ENCODE results near the gene NFYC.

- TF ChIP-seq POLR2AphosphoS5 (IDR thresholded peaks at IDR 0.05; ENCODE audit: low read depth) = no peak
- no peak for TF ChIP-seq EZH2 (IDR thresholded peaks at IDR 0.05; ENCODE audit: low read depth, unreplicated experiment)
- TF ChIP-seq, protein P1, sequence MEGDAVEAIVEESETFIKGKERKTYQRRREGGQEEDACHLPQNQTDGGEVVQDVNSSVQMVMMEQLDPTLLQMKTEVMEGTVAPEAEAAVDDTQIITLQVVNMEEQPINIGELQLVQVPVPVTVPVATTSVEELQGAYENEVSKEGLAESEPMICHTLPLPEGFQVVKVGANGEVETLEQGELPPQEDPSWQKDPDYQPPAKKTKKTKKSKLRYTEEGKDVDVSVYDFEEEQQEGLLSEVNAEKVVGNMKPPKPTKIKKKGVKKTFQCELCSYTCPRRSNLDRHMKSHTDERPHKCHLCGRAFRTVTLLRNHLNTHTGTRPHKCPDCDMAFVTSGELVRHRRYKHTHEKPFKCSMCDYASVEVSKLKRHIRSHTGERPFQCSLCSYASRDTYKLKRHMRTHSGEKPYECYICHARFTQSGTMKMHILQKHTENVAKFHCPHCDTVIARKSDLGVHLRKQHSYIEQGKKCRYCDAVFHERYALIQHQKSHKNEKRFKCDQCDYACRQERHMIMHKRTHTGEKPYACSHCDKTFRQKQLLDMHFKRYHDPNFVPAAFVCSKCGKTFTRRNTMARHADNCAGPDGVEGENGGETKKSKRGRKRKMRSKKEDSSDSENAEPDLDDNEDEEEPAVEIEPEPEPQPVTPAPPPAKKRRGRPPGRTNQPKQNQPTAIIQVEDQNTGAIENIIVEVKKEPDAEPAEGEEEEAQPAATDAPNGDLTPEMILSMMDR (conservative IDR thresholded peaks at IDR 0.05; ENCODE audit: low read depth in 2 of 2) = no peak
- TF ChIP-seq JUNB (IDR thresholded peaks at IDR 0.05; ENCODE audit: unreplicated experiment) = no peak
- TF ChIP-seq CREB1 (CRISPR knock-in tag; IDR thresholded peaks at IDR 0.05; ENCODE audit: low read depth) = no peak
- TF ChIP-seq, protein P2, sequence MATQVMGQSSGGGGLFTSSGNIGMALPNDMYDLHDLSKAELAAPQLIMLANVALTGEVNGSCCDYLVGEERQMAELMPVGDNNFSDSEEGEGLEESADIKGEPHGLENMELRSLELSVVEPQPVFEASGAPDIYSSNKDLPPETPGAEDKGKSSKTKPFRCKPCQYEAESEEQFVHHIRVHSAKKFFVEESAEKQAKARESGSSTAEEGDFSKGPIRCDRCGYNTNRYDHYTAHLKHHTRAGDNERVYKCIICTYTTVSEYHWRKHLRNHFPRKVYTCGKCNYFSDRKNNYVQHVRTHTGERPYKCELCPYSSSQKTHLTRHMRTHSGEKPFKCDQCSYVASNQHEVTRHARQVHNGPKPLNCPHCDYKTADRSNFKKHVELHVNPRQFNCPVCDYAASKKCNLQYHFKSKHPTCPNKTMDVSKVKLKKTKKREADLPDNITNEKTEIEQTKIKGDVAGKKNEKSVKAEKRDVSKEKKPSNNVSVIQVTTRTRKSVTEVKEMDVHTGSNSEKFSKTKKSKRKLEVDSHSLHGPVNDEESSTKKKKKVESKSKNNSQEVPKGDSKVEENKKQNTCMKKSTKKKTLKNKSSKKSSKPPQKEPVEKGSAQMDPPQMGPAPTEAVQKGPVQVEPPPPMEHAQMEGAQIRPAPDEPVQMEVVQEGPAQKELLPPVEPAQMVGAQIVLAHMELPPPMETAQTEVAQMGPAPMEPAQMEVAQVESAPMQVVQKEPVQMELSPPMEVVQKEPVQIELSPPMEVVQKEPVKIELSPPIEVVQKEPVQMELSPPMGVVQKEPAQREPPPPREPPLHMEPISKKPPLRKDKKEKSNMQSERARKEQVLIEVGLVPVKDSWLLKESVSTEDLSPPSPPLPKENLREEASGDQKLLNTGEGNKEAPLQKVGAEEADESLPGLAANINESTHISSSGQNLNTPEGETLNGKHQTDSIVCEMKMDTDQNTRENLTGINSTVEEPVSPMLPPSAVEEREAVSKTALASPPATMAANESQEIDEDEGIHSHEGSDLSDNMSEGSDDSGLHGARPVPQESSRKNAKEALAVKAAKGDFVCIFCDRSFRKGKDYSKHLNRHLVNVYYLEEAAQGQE (IDR thresholded peaks at IDR 0.05; ENCODE audit: unreplicated experiment) = no peak
- TF ChIP-seq EZH2phosphoT487 (IDR thresholded peaks at IDR 0.05; ENCODE audit: unreplicated experiment) = no peak
- TF ChIP-seq NANOG (IDR thresholded peaks at IDR 0.05; ENCODE audit: borderline replicate concordance) = no peak
Observed at GRCh38 chr1:40810927-40811326, 119.4 kb downstream of the NFYC start.

Measured in GM23338 (cell line).